WTC11 (cell line): ENCODE results near the gene CCDC190.

Source experiments
- CTCF ChIP-seq: fragments of 200-600 bp; IDR thresholded peaks from 2 replicates; pipeline ENCODE4 v1.8.0; 2022; ENCODE audit warnings: antibody characterized with exemption
- SP1 ChIP-seq: sonication (generic); formaldehyde crosslinking; conservative IDR thresholded peaks from 2 replicates; pipeline ENCODE4 v1.8.1; 2022; ENCODE audit warnings: missing genetic modification reagents
- USF2 ChIP-seq: sonication (generic); formaldehyde crosslinking; IDR thresholded peaks from 2 replicates; pipeline ENCODE4 v1.8.1; 2023; ENCODE audit warnings: mild to moderate bottlenecking, missing genetic modification reagents, moderate library complexity
- ZBTB43 ChIP-seq: sonication (generic); formaldehyde crosslinking; IDR thresholded peaks from 2 replicates; pipeline ENCODE4 v1.8.1; 2023; ENCODE audit warnings: mild to moderate bottlenecking, missing genetic modification reagents
- ZNF396 ChIP-seq: fragments of 250-450 bp; sonication (Bioruptor Pico); IDR thresholded peaks from 2 replicates; pipeline ENCODE4 v1.8.0; 2021; ENCODE audit warnings: mild to moderate bottlenecking, moderate library complexity, borderline replicate concordance

- TF ChIP-seq ZBTB43 (CRISPR knock-in tag) (no peak), SP1 (CRISPR knock-in tag) (no peak), CTCF (no peak), ZNF396 (CRISPR knock-in tag) (no peak), USF2 (no peak)
These were observed 47.8 kb upstream of the CCDC190 start for GRCh38 chr1:162908780-162909179.
